Measurements from ENCODE around the gene GRM2.

The GRM2 gene

DNA sequence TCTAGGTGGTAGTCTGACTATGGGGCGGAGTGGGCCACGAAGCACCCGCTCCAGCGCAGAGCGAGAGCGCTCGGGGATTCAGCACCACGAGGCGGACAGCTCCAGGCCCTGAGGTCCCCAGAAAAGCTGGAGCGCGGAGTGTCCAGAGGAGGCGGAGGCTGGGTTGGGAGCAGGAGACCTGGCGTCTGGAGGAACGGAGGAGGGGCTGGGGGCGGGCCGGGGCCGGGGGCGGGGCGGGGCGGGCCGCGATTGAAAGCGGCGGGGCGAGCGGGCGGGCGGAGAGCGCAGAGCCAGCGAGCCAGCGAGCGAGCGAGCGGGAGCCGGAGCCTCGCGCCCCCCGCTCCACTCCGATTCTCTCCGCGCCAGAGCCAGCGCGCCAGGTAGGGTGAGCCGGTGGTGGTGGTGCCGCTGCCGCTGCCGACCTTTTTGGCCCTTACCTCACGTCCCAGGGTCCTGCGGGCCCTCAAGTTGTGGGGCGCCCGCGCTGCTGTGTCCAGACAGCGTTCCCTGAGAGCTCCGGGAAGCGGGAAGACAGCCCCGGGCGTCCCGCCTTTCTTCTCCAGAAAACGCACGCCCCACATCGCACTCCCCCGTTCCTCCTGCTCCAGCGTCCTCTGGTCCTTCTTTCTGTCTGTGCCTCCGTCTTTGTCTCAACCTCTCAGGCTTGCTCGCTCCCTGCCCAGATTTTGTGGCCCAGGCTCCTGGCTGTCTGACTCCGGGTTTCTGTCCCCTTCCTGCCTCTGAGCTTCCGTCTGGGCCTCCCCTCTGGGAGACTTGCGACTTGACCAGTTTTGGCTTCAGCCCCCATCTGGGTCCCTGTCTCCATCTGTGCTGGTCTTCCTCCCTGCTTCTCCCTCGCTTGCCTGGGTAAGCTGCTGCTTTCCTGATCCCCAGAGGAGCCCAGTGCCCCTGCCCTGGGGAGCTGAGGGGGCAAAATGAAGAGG lies at the start of gene GRM2:
Gene GRM2 (plus strand): TSS at position 281 of the 944 bp plus-strand sequence. CDS start 1,916 bp downstream, outside the sequence.
- DNase-seq = peak; percentile 75

DNA sequence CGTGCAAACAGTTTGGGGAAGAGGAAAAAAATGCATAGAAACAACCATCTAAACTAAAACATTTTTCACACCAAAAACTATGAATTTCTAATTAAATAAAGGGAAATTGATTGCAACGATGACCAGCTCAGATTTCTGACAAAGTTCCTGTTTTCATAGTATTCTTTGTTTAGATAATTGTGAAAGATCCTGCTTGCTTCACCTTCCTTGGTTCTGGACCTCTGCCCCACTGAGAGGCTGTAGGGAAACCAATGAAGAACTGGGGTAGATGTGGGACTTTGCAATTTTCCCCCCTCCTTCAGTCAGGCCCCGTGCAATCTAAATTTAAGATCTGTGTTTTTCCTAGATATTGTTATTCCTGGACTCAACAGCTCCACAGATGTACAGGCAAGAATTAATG lies 49.6 kb upstream of the GRM2 start:
- no peak for DNase-seq

DNA sequence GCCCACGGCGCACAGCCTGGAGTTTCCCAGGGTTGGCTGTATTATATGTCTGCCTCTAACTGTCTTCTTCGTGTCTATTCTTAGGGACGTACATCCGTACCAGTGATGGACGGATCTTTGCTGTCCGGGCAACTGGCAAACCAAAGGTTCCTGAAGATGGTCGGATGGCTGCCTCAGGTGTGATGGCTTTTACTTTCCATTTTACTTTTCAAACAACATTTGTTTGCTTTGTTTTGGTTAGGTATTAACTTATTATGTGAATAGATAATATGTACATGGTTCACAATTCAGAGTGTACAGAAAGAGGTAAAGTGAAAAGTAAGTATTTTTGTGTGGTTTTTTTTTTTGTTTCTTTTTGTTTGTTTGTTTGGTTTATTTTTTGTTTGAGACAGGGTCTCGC lies 46.9 kb upstream of the GRM2 start:
- DNase-seq = no peak

DNA sequence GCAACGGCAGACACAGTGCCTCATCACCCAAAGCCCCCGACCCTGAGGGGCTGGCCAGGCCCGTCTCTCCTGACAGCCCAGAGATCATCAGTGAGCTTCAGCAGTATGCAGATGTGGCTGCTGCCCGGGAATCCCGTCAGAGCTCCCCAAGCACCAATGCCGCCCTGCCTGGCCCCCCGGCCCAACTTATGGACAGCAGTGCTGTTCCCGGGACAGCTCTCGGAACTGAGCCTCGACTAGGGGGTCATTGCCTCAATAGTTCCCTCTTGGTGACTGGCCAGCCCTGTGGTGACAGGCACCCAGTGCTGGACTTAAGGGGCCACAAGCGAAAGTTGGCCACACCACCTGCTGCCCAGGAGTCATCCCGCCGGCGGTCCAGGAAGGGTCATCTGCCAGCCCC lies 44.4 kb upstream of the GRM2 start:
- DNase-seq = no peak

DNA sequence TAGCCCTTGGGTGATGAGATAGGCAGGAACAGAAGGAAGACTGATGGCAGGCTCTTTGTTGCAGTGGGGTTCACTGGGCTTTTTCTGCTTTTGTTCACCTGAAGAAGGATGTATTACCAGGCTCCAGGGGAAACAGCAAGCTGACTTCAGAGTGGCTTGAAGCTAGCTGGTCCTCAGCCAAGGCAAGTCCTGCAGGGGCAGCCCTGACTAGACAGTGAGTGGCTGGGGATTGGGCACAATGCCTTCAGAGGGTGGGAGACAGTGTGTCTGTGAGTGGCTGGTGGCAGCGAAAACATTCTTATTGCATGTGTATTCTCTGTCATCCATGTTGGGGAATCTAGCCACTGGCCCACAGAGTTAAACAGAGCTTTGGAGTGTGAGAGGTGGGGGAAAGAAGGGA lies 38.1 kb upstream of the GRM2 start:
- no peak for DNase-seq

DNA sequence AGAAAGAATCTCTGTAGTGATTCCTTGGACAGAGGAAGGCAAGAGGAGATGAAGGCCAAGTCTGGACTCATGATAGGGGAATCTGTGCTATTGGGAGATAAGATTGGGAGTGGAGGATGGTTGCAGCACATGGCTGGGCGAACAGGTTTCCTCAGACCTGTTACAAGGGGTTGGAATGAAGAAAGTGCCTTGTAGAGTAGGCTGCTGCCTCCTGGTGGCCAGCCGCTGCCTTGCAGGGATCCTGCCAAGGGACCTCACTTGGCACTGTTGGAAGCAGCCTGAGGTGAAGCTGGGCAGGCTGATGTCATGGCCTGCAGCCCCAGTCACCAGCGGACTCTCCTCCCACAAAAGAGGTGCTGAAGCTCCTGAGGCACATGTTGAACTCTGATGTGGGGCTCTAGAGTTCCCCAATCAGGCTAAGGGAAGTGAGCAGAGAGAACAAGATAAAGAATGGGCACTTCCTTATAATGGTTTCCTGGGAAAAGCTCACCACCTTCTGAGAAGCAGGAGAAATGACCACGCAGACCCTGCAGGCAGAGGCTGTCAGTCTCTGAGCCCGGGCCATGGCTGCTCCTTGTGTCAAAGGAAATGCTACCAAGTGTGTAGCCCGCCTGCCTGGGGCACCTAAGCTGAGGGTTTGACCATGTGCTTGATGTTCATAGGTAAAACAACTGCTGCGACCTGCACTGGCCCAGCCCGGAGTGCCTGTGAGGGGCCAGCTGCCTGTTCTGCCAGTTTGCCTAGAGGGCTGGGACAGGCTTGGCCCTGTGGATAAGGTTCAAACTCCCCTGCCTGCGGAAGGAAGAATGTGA lies 37.4 kb upstream of the GRM2 start:
- peak; percentile 63 for DNase-seq

GRCh38 chr3:51670053-51670822 lies 36.6 kb upstream of the GRM2 start:
- DNase-seq = no peak

DNA sequence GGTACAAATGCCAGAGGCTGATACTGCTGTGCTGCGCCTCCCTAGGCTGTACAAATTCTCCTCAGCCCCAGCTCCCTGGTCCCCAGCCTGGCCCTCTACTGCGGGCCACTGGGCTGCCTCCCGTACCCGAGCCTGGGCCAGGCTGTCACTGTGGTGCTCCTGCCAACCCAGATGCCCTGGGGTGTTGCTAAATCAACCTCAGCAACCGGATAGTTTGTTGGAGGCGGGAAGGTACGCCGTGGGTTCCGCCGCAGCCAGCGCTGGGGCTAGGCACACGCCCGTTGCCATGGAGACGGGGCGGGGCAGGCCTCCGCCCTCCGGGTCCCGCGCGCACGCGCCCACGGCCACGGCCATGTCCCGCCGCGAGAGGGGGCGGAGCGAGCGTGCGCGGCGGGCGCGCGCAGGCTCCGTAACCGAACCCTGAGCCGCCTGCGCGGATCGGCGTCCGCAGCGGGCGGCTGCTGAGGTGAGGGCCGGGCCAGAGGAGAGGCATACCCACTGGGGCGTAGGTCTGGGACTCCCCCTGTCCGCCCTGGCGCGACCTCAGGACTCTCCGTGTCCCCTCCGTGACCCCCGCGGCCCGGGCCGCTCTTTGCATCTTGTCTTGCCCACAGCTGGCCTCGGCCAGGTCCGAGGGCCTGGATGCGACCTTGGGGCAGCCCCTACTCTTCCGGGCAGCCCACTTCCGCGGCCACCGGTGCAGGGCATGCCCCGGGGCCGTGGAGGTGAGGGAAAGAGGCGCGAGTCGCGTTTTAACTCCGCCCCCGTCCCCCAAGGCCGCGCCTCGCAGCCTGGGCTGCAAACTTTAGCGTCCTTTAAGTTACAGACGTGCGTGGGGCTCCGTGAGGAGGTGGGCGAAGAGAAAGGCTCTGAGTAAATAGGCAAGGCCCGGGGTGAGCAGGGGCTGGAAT lies 35.8 kb upstream of the GRM2 start, which contains the start of gene TEX264:
Gene TEX264 (plus strand): TSS at position 430 of the 911 bp plus-strand sequence. CDS start 3,053 bp downstream, outside the sequence.
- DNase-seq = peak; percentile 80

GRCh38 chr3:51671734-51672475 lies 35.0 kb upstream of the GRM2 start:
- DNase-seq = peak; percentile 61

DNA sequence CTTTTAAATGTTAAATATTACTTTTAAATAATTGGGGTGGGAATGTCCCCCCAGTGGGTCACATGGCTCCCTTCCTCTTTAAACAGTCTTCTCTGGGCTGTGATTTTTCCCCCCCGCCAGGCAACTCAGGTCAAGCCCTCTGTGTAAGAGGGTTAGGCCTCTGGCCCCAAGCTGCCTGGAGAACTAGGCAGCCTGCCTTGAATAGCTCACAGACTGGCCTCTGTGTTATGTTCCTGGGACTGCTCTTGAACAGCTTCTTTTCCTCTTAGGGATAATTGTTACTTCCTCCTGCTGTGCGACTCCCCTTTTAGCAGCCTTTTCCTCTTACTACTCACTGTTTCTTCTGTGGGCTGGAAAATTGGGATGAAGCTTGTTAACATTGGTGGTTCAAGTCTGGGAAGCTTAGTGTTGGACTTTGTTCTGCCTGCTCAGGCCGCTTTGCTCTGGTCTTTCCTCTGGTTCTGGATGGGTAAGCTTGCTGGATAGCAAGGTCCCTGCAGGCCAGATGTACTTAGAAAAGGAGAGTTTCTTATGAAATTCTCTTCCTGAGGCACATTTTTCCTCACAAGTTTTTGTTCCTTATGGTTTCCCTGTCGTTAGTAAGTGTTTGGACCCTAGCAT lies 33.6 kb upstream of the GRM2 start:
- no peak for DNase-seq

GRCh38 chr3:51673802-51674654 lies 32.8 kb upstream of the GRM2 start:
- DNase-seq = no peak

DNA sequence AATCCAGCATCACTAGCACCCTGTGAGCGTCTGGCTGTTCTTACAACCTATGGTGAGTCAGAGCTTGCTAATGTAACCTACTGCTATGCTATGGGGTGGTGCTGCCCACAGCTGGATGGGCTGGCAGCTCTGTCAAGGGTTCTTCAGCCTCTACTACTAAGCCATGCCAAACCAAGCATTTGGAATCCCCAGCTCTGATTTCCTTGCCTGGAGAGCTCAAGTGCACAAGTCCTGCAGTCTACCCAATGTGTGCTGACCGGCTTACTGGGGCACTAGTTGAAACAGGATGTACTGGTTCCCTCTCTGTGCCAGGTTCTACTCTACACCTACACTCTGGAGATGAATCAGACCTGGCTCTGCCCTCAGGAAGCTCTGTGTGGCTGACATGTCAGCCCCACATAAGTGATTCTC lies 31.7 kb upstream of the GRM2 start:
- no peak for DNase-seq

- DNase-seq = no peak
Observed at GRCh38 chr3:51676102-51676640, 30.7 kb upstream of the GRM2 start.

GRCh38 chr3:51677358-51677757 lies 29.5 kb upstream of the GRM2 start:
- no peak for DNase-seq

DNA sequence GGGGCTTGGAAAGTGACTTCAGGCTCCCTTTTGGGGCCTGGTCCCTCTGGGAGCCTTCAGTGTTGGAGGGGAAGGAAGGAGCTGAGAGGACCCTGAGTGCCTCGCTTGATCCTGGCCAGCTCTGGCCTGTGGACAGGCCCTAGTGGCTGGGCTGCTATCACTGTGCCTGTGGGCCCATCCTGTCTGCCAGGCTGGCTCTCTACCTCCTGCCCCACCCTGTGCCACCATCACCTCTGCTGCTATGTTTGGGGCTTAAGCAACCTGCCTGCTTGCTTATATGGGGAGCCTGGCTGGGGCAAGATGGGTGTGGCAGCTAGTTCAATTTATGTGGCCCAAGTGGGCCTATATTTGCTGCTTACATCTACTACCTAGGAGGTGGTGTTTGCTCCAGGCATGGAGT lies 28.7 kb upstream of the GRM2 start:
- DNase-seq = no peak

DNA sequence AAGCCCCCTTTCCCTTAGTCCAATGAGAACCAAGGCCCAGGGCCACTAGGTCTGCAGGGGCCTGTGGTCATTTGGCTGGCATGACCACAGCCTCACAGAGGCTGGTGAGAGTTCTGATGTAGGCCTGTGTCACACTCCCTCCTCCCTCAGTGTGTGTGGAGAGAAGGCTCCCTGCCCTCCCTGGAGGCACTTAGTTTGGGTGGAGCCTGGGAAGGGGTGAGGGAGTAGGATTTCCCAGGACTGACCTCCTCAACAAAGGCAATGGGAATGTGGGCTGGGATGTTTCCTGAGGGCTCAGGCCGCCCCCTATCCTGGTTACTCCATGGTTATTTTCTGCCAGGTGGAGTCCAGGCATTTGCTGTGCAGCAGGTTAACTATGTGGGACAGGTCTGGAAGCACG lies 28.2 kb upstream of the GRM2 start:
- DNase-seq = no peak

GRCh38 chr3:51679318-51679717 lies 27.6 kb upstream of the GRM2 start:
- no peak for DNase-seq

DNA sequence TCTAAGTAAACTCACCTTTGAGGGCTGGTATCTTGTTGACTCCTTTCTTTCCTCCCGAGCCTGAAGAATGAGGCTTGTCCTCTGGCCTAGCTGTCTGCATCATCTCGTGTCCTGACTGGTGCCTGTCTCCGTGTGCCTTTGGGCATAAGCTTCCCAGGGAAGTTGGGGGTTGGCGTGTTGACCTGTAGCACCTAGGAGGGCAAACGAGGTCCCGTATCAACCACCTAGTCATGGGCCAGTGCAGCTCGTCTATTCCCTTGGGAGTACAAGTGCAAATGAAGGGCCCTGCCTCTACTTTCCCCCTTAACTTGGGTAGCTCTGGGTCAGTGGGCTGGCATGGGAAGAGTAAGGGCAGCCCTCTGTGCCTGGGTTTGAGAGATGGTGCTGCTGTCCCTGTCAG lies 27.1 kb upstream of the GRM2 start:
- DNase-seq = no peak

- no peak for DNase-seq
Observed at GRCh38 chr3:51680196-51680595, 26.7 kb upstream of the GRM2 start.
